ENCODE data around the gene PTAFR.

- TF ChIP-seq CTCF (IDR thresholded peaks at IDR 0.05; ENCODE audit: low read length) = no peak
- no peak for TF ChIP-seq EZH2 (optimal IDR thresholded peaks at IDR 0.05; ENCODE audit: low read depth, low read length)
Measured at GRCh38 chr1:28193701-28194161, 17.2 kb upstream of the PTAFR start.
